ENCODE results near the gene FOXF1.

Gene FOXF1

DNA sequence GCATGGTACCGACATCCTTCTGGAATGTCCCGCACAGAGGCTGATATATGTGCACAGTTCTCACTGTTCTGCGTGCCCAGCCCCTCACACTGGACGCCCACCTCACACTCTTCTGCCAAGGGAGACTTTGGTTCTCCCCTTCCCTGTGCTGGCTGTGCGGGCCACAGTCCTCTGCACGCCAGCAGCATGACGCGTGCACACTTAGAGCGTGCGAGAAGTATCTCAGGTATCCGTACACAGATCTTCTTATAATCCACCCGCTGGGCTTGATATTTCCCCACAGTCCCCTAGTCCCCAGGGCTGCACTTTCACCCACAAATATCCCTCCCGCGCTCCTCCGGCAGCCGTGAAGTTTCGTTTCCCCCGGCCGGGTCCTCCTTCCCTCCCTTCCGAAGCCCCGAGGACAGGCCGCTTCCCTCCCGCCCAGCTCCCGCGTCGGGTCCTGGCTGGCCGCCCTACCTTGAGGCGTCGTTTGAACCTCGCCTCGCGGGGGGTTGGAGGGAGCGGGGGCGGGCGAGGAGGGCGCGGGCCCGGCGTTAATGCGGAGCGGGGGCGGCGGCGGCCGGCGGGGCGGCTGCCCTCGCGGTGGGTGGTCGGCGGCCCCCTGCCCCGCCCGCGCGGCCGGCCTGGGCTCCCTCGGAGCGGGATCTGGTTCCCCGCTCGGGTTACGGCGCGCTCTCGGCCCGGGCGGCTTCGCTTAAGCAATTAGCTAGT is 5.0 kb upstream of the FOXF1 start:
- peak; percentile 20 to 58 (median 37) for DNase-seq

- no peak for DNase-seq
Measured at GRCh38 chr16:86505899-86506864, 4.1 kb upstream of the FOXF1 start.

DNA sequence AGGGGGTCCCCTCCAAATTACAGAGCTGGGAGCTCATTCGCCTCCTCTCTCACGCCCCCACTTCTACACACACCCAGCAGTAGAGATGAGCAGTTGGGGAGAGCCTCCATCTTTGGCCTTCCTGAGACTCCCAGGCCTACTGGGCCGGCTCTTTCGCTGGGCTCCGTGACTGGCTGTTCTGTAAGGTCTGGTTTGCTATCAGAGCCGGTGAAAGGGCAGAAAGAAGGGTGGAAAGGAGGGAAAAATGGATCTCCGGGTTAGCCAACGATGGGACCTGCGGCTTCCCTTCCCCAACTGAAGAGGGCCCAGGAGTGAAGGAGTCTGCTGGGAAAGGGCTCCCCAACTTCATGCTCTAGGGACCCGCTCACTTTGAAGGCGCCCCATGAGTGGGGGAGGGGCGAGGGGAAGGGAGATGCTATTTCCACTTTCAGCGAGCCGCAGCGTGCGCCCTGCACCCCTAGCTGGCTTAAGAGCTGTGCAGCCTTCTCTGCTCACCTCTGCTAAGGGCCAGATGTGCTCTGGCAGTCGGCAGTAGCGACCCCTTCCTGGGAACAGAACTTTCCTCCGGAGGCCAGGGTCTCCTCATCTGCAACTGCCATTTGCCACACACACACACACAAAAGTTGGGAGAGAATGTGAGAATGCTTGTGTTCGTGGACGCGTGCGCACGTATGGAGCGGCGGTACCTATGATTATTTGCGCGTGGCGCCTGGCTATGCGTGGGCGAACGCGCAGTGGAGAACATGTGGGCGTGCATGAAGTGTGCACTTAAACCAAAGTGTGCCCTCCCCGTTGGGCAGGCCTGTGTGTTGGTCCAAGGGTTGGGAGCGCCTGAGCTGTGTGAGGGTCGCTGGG is 2.9 kb upstream of the FOXF1 start:
- no peak for DNase-seq

GRCh38 chr16:86508028-86508946 is 2.0 kb upstream of the FOXF1 start:
- DNase-seq, result no peak

- peak; percentile 82 to 94 (median 82) for DNase-seq
Measured at GRCh38 chr16:86508947-86509758, 1.2 kb upstream of the FOXF1 start.

GRCh38 chr16:86509759-86510464 is 415 bp upstream of the FOXF1 start:
- DNase-seq, result peak in 2 of 3 donors; percentile 13 to 47

DNA sequence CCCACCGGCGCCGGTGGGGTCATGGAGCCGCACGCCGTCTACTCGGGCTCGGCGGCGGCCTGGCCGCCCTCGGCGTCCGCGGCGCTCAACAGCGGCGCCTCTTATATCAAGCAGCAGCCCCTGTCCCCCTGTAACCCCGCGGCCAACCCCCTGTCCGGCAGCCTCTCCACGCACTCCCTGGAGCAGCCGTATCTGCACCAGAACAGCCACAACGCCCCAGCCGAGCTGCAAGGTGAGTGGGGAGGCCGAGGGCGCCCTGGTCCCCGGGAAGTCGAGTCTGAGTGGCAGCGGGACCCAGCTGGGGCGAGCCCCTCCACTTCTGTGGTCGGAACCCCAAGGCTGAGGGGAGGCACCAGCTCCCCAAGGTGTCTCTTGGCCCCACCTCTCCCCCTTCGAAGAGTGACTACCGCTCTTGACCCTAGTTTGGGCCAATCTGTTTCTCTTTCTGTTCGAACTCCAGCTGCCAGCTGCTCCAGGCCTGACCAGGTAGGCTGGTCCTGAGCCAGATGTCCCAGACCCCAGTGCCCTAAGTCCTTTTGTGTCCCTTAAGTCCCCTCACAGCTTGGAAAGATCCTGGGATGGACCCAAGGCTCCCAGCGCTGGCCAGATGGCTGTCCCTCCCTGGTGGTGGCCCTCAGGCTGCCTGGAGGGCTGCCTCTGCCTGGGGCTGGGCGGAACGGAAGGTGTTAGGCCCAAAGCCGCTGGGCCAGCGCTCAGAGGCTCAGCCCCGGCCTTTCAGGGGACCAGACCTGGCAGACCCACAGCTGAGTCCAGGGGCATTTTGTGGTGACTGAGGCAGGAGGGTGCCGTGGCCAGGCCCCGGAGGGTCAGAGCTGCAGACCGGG is 1.2 kb downstream of the FOXF1 start:
- no peak for DNase-seq

GRCh38 chr16:86512301-86512859 is 2.1 kb downstream of the FOXF1 start:
- DNase-seq, result no peak

GRCh38 chr16:86512860-86513470 is 2.6 kb downstream of the FOXF1 start:
- DNase-seq, result no peak

- DNase-seq, result no peak
Measured at GRCh38 chr16:86513471-86514277, 3.3 kb downstream of the FOXF1 start.

DNA sequence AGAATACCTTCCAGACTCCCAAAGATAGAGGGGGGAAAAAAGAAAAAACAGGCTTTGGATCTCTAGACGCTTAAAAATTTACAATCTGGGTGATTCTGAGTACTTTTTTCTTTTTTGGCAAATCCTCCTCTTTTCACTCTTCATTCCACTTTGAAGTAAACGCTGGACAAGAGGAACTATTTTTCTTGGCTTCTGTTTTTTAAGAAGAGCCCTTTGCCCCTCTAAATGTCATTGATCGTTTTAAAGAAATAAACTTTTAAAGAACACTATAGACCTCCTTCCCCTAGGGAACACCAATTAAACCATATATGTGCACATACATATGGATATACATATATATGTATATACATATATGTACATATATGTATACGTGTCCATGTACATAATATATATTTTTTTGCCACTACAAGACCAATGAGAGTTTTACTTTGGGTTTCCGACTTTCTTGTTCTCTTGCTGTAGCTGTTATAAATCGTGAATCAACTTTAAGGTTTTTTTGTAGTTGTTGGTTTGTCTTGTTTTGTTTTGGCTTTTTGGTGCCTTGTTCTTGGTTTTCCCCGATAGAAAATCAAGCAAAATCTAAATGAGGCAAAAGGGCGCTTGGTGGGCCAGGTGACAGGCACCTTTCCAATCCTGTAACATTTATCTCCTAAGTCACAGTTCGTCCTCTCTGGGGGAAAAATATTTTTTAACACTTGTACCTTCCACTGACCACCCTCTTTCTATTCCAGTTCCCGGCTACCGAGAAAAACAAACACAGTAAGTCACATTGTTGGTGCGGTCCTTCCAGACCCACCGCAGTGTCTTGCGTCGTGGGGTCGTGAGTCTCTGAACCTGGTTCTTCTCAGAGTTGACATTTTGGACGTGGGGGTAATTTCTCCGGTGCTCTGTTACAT is 4.4 kb downstream of the FOXF1 start:
- DNase-seq, result no peak

- DNase-seq, result no peak
Measured at GRCh38 chr16:86515413-86515776, 5.1 kb downstream of the FOXF1 start.

DNA sequence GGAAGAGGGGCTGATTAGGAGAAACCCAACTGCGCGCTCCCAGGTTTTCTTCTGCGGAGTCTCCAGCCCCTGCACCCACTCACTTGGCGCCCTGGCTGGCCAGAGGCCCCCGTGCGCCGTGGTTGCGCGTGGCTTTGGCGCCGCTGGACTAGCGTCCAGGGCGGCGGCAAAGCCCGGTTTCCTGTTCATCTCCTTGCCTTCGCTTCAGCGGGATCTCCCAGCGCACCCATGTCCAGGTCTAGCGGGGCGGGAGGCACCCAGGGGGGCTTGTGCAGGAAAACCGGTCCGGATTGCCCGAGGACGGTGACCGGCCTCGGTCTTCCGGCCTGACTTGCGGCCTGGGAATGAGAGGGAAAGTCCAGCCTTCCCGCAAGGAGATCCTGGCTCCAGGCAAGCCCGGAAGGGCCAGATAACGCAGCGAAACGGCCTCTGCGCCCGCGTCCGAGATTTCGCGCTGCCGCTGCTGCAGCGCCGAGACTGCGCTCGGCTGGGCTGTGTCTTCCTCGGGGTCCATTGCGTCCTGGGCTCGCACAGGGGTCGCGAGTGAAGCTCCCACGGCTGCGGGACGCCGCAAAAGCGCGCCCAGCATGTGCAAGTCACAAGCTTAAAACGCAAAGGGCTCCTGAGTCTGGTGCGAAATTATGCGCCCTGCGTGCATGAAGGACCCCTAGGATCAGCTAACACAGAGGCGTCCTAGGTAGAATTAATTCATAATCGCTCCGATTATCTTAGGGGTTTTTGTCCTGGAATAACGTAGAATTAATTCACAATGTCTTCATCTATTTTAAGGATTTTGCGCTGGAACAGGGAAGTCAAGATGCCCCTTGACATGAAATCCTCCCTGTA is 5.7 kb downstream of the FOXF1 start:
- no peak for DNase-seq

DNA sequence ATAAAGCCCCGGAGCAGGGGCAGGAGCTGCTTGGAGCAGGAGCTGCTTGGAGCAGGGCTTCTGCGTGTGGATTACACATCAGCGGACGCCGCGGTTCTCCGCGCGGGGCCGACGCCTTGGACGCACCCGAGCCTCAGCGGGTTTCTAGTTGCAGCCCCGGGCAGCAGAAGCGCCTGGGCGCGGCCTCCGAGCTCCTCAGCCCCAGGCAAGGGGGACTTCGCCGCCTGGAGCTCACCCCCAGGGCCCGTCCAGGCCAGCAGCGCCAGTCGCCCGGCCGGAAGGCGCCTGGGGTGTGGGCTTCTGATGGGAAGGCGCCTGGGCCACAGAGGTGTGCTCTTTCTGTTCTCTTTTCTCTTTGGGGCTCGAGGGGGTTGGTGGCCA is 6.3 kb downstream of the FOXF1 start:
- no peak for DNase-seq

DNA sequence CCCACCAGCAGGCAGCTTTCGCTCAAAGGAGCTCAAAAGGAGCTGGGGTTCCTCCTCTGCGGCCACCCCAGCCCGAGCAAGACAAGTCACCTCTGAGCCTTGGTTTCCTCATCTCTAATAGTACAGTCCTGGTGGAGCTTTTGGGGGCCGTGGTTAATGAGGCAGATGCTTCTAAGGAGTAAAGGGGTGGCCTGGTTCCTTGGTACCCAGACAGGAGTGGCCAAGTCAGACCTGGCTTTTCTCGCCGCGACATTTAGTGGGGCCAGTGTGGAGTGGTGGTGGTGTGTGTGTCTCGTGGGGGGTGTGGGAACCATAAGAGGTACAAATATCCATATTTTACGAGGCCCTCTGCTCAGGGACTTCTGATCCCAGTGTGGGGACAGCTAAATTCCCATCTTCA is 6.7 kb downstream of the FOXF1 start:
- no peak for DNase-seq

All from suppressor macrophage treated with lipopolysaccharide for 1 hour (primary cell).